ENCODE data around the gene TMC5.
"Not testable (repeated sequence)": the region's sequence is repeated elsewhere in the genome, so short reads cannot be mapped to it uniquely, and the experiment has no call there.

TMC5 gene

GRCh38 chr16:19417640-19418039 is at the start of gene TMC5:
TSS of gene TMC5 (plus strand) at chr16:19417883. CDS start at chr16:19440039, 22,156 bp downstream.
- H3K4me3 ChIP-seq (replicated peaks; ENCODE audit: low read depth, low read length), result no peak within 1 kb of the TSS
- DNase-seq (ENCODE audit: low read depth), result no peak
- TF ChIP-seq, protein P1, sequence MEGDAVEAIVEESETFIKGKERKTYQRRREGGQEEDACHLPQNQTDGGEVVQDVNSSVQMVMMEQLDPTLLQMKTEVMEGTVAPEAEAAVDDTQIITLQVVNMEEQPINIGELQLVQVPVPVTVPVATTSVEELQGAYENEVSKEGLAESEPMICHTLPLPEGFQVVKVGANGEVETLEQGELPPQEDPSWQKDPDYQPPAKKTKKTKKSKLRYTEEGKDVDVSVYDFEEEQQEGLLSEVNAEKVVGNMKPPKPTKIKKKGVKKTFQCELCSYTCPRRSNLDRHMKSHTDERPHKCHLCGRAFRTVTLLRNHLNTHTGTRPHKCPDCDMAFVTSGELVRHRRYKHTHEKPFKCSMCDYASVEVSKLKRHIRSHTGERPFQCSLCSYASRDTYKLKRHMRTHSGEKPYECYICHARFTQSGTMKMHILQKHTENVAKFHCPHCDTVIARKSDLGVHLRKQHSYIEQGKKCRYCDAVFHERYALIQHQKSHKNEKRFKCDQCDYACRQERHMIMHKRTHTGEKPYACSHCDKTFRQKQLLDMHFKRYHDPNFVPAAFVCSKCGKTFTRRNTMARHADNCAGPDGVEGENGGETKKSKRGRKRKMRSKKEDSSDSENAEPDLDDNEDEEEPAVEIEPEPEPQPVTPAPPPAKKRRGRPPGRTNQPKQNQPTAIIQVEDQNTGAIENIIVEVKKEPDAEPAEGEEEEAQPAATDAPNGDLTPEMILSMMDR (IDR thresholded peaks at IDR 0.05; ENCODE audit: low read length, missing control alignments), result no peak

DNA sequence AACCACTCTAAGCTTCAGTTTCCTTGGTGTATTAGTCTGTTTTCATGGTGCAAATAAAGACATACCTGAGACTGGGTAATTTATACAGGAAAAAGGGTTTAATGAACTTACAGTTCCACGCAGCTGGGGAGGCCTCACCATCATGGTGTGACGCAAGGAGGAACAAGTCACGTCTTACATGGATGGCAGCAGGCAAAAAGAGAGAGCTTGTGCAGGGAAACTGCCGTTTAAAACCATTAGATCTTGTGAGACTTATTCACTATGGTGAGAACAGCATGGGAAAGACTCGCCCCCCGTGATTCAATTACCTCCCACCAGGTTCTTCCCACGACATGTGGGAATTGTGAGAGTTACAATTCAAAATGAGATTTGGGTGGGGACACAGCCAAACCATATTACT is 45.1 kb upstream of the TMC5 start:
- not testable (repeated sequence) for DNase-seq (ENCODE audit: low read depth); H3K4me3 ChIP-seq (replicated peaks; ENCODE audit: low read depth, low read length)

GRCh38 chr16:19374402-19374801 is 43.3 kb upstream of the TMC5 start:
- no peak overlapping the region for H3K4me3 ChIP-seq (replicated peaks; ENCODE audit: low read depth, low read length)
- TF ChIP-seq, protein P1 (IDR thresholded peaks at IDR 0.05; ENCODE audit: low read length, missing control alignments), result no peak
- DNase-seq (ENCODE audit: low read depth), result no peak

GRCh38 chr16:19375561-19376158 is 42.0 kb upstream of the TMC5 start:
- TF ChIP-seq, protein P1 (IDR thresholded peaks at IDR 0.05; ENCODE audit: low read length, missing control alignments), result peak; percentile 91
- peak; percentile 75 for DNase-seq (ENCODE audit: low read depth)

GRCh38 chr16:19377864-19378263 is 39.8 kb upstream of the TMC5 start:
- TF ChIP-seq, protein P1 (IDR thresholded peaks at IDR 0.05; ENCODE audit: low read length, missing control alignments), result no peak
- DNase-seq (ENCODE audit: low read depth), result peak; percentile 4
- no peak overlapping the region for H3K4me3 ChIP-seq (replicated peaks; ENCODE audit: low read depth, low read length)

More at GRCh38 chr16:19375561-19376158, 42.0 kb upstream of the TMC5 start:
- H3K4me3 ChIP-seq (replicated peaks; ENCODE audit: low read depth, low read length), result no peak overlapping the region

DNA sequence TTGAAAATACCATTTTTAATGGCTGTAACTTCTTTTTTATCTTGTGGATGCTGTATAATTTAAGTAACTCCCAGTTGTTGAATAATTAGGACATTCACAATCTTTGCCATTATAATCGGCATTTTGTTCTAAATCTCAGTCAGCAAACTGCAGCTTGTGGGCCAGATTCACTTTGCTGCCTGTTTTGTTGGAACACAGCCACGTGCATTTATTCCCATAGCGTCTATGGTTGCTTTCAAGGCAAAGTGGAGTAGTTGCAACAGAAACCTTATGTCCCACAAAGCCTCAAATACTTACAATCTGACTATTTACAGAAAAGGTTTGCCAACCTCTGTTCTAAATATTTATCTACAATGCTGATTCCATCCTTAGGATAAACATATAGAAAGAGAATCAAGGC is 39.2 kb upstream of the TMC5 start:
- TF ChIP-seq, protein P1 (IDR thresholded peaks at IDR 0.05; ENCODE audit: low read length, missing control alignments), result no peak
- no peak overlapping the region for H3K4me3 ChIP-seq (replicated peaks; ENCODE audit: low read depth, low read length)
- no peak for DNase-seq (ENCODE audit: low read depth)

- no peak for DNase-seq (ENCODE audit: low read depth)
- TF ChIP-seq, protein P1 (IDR thresholded peaks at IDR 0.05; ENCODE audit: low read length, missing control alignments), result no peak
- no peak overlapping the region for H3K4me3 ChIP-seq (replicated peaks; ENCODE audit: low read depth, low read length)
These were observed 37.8 kb upstream of the TMC5 start for GRCh38 chr16:19379838-19380237.
